ENCODE measurements around the gene TMEM248. TPM values are rescaled to one million over a fixed set of nuclear protein-coding genes. Genes with fewer than 3 reads are reported as not detected.
"Not testable (repeated sequence)": the region's sequence is repeated elsewhere in the genome, so short reads cannot be mapped to it uniquely, and the experiment has no call there.

TMEM248 gene
- total RNA-seq, 2 donors from 2014 or later = 53.6 to 64.1 TPM

DNA sequence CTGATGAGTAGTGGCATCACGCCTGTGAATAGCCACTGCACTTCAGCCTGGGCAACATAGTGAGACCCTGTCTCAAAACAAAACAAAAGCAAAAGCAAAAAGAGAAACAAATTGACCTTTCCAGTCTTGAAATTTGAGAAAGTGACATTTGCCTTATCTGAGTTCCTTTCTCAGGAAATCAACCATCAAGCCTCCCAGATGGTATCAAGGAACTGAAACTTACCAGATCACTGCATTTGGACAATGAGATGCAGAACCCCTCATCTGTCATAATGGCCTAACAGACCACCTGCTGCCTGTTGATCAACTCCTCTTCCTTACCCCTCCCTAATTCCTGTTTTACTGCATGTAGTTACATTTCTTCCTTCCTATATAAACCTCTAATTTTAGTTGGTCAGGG is 59.3 kb downstream of the TMEM248 start:
- ATAC-seq; intact Hi-C loops (cut with DNase I); DNase-seq: not testable (repeated sequence)

GRCh38 chr7:66989552-66989951 is 68.5 kb downstream of the TMEM248 start:
- DNase-seq; intact Hi-C loops (cut with DNase I); ATAC-seq: not testable (repeated sequence)

- DNase-seq; ATAC-seq; intact Hi-C loops (cut with DNase I): not testable (repeated sequence)
Measured at GRCh38 chr7:66994051-66994450, 73.0 kb downstream of the TMEM248 start.

- intact Hi-C loops (cut with DNase I) = not testable (repeated sequence)
- DNase-seq (peak; percentile 65), ATAC-seq (peak; percentile 79 to 80)
Measured at GRCh38 chr7:66994691-66995049, 73.6 kb downstream of the TMEM248 start.

- intact Hi-C loops (cut with DNase I) = not testable (repeated sequence)
- peak; percentile 84 to 91 for ATAC-seq
- peak; percentile 95 for DNase-seq
Measured at GRCh38 chr7:66995050-66995776, 74.2 kb downstream of the TMEM248 start, which contains the start of gene SBDS. Gene SBDS, minus strand, starts transcription at chr7:66995586. Its CDS starts 169 bp downstream, at chr7:66995417.

- intact Hi-C loops (cut with DNase I) = not testable (repeated sequence)
- peak; percentile 93 to 94 for ATAC-seq
- peak; percentile 98 for DNase-seq
Measured at GRCh38 chr7:66996444-66997191, 75.6 kb downstream of the TMEM248 start, which contains the start of gene TYW1. Gene TYW1, plus strand, starts transcription at chr7:66996833. Its CDS starts 146 bp downstream, at chr7:66996979.

DNA sequence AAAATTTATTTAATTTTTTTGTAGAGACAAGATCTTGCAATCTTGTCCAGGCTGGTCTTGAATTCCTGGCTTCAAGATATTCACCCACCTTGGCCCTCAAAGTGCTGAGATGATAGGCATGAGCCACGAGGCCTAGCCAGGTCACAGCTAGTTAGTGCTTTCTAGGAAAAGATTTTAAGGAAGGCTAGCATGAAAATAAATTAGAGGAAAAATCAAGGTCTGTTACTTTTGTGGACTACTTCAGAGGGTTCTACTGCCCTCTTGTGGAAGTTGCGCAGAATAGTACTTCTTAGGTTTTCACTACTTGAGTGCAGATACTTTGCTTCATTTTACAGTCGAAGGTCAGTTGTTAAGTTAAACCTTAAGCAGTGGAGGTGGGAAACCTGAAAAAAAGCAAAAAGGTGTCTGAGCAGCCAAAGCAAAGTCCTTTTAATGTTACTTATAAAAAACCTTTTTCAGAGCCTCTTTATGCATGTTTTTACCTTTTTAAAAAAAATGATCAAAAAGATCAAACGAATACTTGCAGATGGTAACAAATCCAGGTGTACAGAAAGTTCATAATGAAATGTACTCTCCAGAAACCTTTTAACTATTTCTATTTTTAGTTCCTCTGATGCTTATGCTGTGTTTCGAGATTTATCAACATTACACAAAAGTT is 79.7 kb downstream of the TMEM248 start:
- ATAC-seq; intact Hi-C loops (cut with DNase I); DNase-seq: not testable (repeated sequence)

DNA sequence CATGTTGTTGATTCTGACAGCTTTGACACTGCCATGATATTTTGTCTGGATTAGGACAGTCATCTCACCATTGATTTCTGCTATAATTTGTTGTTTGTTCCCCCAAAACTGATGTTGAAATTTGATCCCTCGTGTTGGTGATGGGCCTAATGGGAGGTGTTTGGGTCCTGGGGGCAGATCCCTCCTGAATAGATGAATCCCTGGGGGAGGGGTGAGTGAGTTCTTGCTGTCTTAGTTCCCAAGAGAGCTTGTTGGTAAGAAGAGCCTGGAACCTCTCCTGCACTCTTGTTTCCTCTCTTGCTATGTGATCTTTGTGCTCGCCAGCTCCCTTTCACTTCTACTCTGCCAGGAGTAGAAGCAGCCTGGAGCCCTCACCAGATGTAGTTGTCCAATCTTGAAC is 83.1 kb downstream of the TMEM248 start:
- intact Hi-C loops (cut with DNase I); ATAC-seq; DNase-seq: not testable (repeated sequence)

GRCh38 chr7:67006965-67007364 is 85.9 kb downstream of the TMEM248 start:
- DNase-seq (no peak), ATAC-seq (no peak)
- intact Hi-C loops (cut with DNase I) = no loop called here

Other genes with a start within 250 kb of the TMEM248 start
- 10 to 100 TPM; 16.0 to 20.8 TPM for gene RABGEF1, start 180.5 kb upstream of the TMEM248 start, total RNA-seq
- gene SBDS, start 74.4 kb downstream of the TMEM248 start, total RNA-seq = 100 to 1,000 TPM; 147 to 216 TPM
- 10 to 100 TPM; 10.8 to 13.3 TPM for gene TYW1, start 75.6 kb downstream of the TMEM248 start, total RNA-seq

Data from left cardiac atrium (tissue), 4 donors.